Lower leg skin (tissue), 3 donors: Measurements from ENCODE around the gene NBAS.

ENCODE experiments used
- POLR2A ChIP-seq, 2 donors: fragments of 450-650 bp; IDR thresholded peaks; one replicate each; pipeline ENCODE4 v1.6.1; 2016 to 2017; ENCODE audit warnings: antibody characterized with exemption in 2 of 2, mild to moderate bottlenecking in 1 of 2, moderate library complexity in 1 of 2
- TF ChIP-seq, protein P1 (sequence below), 3 donors: fragments of 450-650 bp; IDR thresholded peaks; one replicate each; pipeline ENCODE4 v1.5.1; 2016; ENCODE audit warnings: antibody characterized with exemption in 3 of 3, mild to moderate bottlenecking in 3 of 3, moderate library complexity in 2 of 3

DNA sequence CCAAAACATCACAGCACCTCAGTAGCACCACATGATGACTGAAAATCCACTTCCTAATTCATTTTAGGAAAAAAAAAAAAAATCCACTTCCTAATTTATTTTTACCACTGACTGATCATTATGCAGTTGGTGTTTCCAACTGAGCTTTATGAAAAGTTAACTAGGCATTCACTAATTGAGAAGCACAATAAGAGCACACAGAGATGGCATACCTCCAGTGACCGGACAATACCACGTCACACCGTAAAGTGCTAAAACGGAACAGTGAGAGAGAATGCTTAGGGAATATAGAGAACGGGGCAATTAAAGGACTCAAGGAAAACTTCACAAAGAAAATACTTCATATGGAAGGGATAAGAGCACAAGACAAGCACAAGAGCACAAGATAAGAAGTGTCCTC, 212.5 kb downstream of the NBAS start:
- TF ChIP-seq, protein P1, sequence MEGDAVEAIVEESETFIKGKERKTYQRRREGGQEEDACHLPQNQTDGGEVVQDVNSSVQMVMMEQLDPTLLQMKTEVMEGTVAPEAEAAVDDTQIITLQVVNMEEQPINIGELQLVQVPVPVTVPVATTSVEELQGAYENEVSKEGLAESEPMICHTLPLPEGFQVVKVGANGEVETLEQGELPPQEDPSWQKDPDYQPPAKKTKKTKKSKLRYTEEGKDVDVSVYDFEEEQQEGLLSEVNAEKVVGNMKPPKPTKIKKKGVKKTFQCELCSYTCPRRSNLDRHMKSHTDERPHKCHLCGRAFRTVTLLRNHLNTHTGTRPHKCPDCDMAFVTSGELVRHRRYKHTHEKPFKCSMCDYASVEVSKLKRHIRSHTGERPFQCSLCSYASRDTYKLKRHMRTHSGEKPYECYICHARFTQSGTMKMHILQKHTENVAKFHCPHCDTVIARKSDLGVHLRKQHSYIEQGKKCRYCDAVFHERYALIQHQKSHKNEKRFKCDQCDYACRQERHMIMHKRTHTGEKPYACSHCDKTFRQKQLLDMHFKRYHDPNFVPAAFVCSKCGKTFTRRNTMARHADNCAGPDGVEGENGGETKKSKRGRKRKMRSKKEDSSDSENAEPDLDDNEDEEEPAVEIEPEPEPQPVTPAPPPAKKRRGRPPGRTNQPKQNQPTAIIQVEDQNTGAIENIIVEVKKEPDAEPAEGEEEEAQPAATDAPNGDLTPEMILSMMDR (IDR thresholded peaks at IDR 0.05), result no peak
- TF ChIP-seq POLR2A (IDR thresholded peaks at IDR 0.05), result no peak
